KMS-11 (cell line): Measurements from ENCODE around the gene CROCC2.

Experiments
- H2AFZ ChIP-seq: fragments of 200-600 bp; sonication (generic); 2 replicates; pipeline ENCODE4 v1.6.1; 2016; ENCODE audit warnings: antibody characterized with exemption, mixed run types, low read depth
- H3K27ac ChIP-seq: fragments of 200-600 bp; sonication (generic); 2 replicates; pipeline ENCODE4 v1.6.1; 2016; ENCODE audit warnings: mild to moderate bottlenecking, mixed run types
- H3K27me3 ChIP-seq: fragments of 200-600 bp; sonication (generic); 2 replicates; pipeline ENCODE4 v1.6.1; 2017; ENCODE audit warnings: mild to moderate bottlenecking, low read depth, mixed run types, moderate library complexity; ENCODE audit not compliant: insufficient read depth
- H3K36me3 ChIP-seq: fragments of 200-600 bp; sonication (generic); 2 replicates; pipeline ENCODE4 v1.6.1; 2017; ENCODE audit warnings: mild to moderate bottlenecking, mixed run types; ENCODE audit not compliant: insufficient read depth
- H3K4me1 ChIP-seq: fragments of 200-600 bp; sonication (generic); 2 replicates; pipeline ENCODE4 v1.6.1; 2016; ENCODE audit warnings: mild to moderate bottlenecking, low read depth, mixed run types; ENCODE audit not compliant: poor library complexity, severe bottlenecking
- H3K4me2 ChIP-seq: fragments of 200-600 bp; sonication (generic); 2 replicates; pipeline ENCODE4 v1.7.0; 2016; ENCODE audit warnings: mild to moderate bottlenecking, mixed run types
- H3K4me3 ChIP-seq: fragments of 200-600 bp; sonication (generic); IDR thresholded peaks from 2 replicates; pipeline ENCODE4 v1.6.1; 2017; ENCODE audit warnings: low read depth, low read length, mixed read lengths; ENCODE audit not compliant: insufficient read depth
- H3K79me2 ChIP-seq: fragments of 200-600 bp; sonication (generic); 2 replicates; pipeline ENCODE4 v1.6.1; 2016; ENCODE audit warnings: low read depth, mixed run types; ENCODE audit not compliant: insufficient read depth
- H3K9ac ChIP-seq: fragments of 200-600 bp; sonication (generic); 2 replicates; pipeline ENCODE4 v1.6.1; 2016; ENCODE audit warnings: mild to moderate bottlenecking, mixed run types
- H4K20me1 ChIP-seq: fragments of 200-600 bp; sonication (generic); 2 replicates; pipeline ENCODE4 v1.6.1; 2016; ENCODE audit warnings: mild to moderate bottlenecking, mixed run types; ENCODE audit not compliant: insufficient read depth
- CTCF ChIP-seq: fragments of 200-600 bp; sonication (generic); conservative IDR thresholded peaks from 2 replicates; pipeline ENCODE4 v1.6.1; 2017; ENCODE audit warnings: low read depth, mild to moderate bottlenecking, antibody characterized with exemption, low read length, moderate library complexity, mixed read lengths

The CROCC2 gene

GRCh38 chr2:241025639-241026038 lies 119.5 kb downstream of the CROCC2 start:
- no peak overlapping the region for H3K4me3 ChIP-seq
- no peaks in the 10 kb centered on the region for H3K4me1 ChIP-seq
- no peaks in the 10 kb centered on the region for H3K36me3 ChIP-seq
- H3K9ac ChIP-seq: no peak overlapping the region
- H3K27me3 ChIP-seq: peaks cover 2% of the 10 kb centered on the region; the same call in 1 of the 2 replicates
- no peak overlapping the region for H2AFZ ChIP-seq
- no peak for TF ChIP-seq CTCF
- H3K4me2 ChIP-seq: no peak overlapping the region
- no peaks in the 10 kb centered on the region for H4K20me1 ChIP-seq
- no peak overlapping the region for H3K27ac ChIP-seq
- no peaks in the 10 kb centered on the region for H3K79me2 ChIP-seq

GRCh38 chr2:241029599-241030332 lies 123.6 kb downstream of the CROCC2 start:
- Histone ChIP-seq H3K4me3 (no peak overlapping the region), H3K36me3 (no peaks in the 10 kb centered on the region), H3K79me2 (no peaks in the 10 kb centered on the region), H3K9ac (no peak overlapping the region), H3K27me3 (no peaks in the 10 kb centered on the region; the same call in 1 of the 2 replicates), H3K27ac (no peak overlapping the region), H2AFZ (no peak overlapping the region), H4K20me1 (no peaks in the 10 kb centered on the region), H3K4me2 (no peak overlapping the region), H3K4me1 (no peaks in the 10 kb centered on the region)
- no peak for TF ChIP-seq CTCF

GRCh38 chr2:241030333-241030680 lies 124.2 kb downstream of the CROCC2 start:
- Histone ChIP-seq H3K9ac (no peak overlapping the region), H3K79me2 (no peaks in the 10 kb centered on the region), H3K36me3 (no peaks in the 10 kb centered on the region), H3K27ac (no peak overlapping the region), H3K27me3 (no peaks in the 10 kb centered on the region; the same call in 1 of the 2 replicates), H3K4me2 (no peak overlapping the region), H3K4me1 (no peaks in the 10 kb centered on the region), H3K4me3 (no peak overlapping the region), H4K20me1 (no peaks in the 10 kb centered on the region), H2AFZ (no peak overlapping the region)
- no peak for TF ChIP-seq CTCF

- no peaks in the 10 kb centered on the region for H4K20me1 ChIP-seq
- H3K4me1 ChIP-seq: no peaks in the 10 kb centered on the region
- no peak overlapping the region for H3K4me2 ChIP-seq
- H2AFZ ChIP-seq: no peak overlapping the region
- H3K79me2 ChIP-seq: no peaks in the 10 kb centered on the region
- H3K27me3 ChIP-seq: no peaks in the 10 kb centered on the region; the same call in 1 of the 2 replicates
- H3K36me3 ChIP-seq: no peaks in the 10 kb centered on the region
- TF ChIP-seq CTCF: no peak
- H3K27ac ChIP-seq: no peak overlapping the region
- H3K9ac ChIP-seq: no peak overlapping the region
- H3K4me3 ChIP-seq: no peak overlapping the region
Measured at GRCh38 chr2:241030883-241031282, 124.7 kb downstream of the CROCC2 start.
